H1 (cell line): ENCODE measurements around the gene THBS1. TPM values are rescaled to one million over a fixed set of nuclear protein-coding genes. Genes with fewer than 3 reads are reported as not detected.

Experiments
- CTCF ChIA-PET: fragments of 300-600 bp; sonication (Branson Sonifier 250); formaldehyde crosslinking; loops from one replicate; lab custom pipeline; 2021; ENCODE audit not compliant: partially characterized antibody; lab: Charles Lee
- POLR2A ChIA-PET: fragments of 300-600 bp; sonication (Branson Sonifier 250); formaldehyde crosslinking; loops from one replicate; lab custom pipeline; 2021; ENCODE audit warnings: inconsistent platforms; ENCODE audit not compliant: partially characterized antibody; lab: Charles Lee
- DNase-seq, 2 experiments: peaks; one replicate each; pipeline versions ENCODE4 v3.0.0 to v3.0.0-alpha.2; 2010 to 2022; ENCODE audit warnings: low spot score in 2 of 2, low read depth in 1 of 2, mixed read lengths in 1 of 2
- FAIRE-seq: peaks from 2 replicates; lab custom pipeline; 2011; peaks lifted over from hg19 to GRCh38; lab: Jason Lieb, UNC
- H2AFZ ChIP-seq: 2 replicates; pipeline ENCODE4 v1.8.1; 2012; ENCODE audit warnings: low read length, inconsistent platforms
- H2AK5ac ChIP-seq: 2 replicates; pipeline ENCODE4 v1.6.1; 2013; ENCODE audit warnings: low read depth, low read length
- H2BK120ac ChIP-seq: replicated peaks from 2 replicates; pipeline ENCODE3; 2013; ENCODE audit warnings: low read depth, low read length, inconsistent platforms
- H2BK12ac ChIP-seq: 2 replicates; pipeline ENCODE4 v1.6.1; 2013; ENCODE audit warnings: low read depth, low read length
- H2BK15ac ChIP-seq: 2 replicates; pipeline ENCODE4 v1.6.1; 2013; ENCODE audit warnings: low read length
- H2BK20ac ChIP-seq: 2 replicates; pipeline ENCODE4 v1.6.1; 2013; ENCODE audit warnings: low read length
- H2BK5ac ChIP-seq: 2 replicates; pipeline ENCODE4 v1.6.1; 2013; ENCODE audit warnings: low read depth, low read length
- H3K14ac ChIP-seq: 2 replicates; pipeline ENCODE4 v1.6.1; 2013; ENCODE audit warnings: inconsistent platforms; ENCODE audit not compliant: insufficient read length
- H3K18ac ChIP-seq: 2 replicates; pipeline ENCODE4 v1.6.1; 2013; ENCODE audit warnings: low read length; ENCODE audit errors: extremely low read depth
- H3K23ac ChIP-seq: 2 replicates; pipeline ENCODE4 v1.6.1; 2013; ENCODE audit warnings: inconsistent platforms; ENCODE audit not compliant: insufficient read length
- H3K23me2 ChIP-seq: 2 replicates; pipeline ENCODE4 v1.6.1; 2013; ENCODE audit warnings: low read depth, low read length
- H3K27ac ChIP-seq: 2 replicates; pipeline ENCODE4 v1.6.1; 2011; ENCODE audit warnings: low read depth, low read length, inconsistent platforms
- H3K27me3 ChIP-seq, 4 experiments: replicated peaks in 1 of 4; 1 replicate in 1 of 4; 2 replicates in 3 of 4; pipeline versions ENCODE4 v1.6.1 to v1.8.1; 2011 to 2013; ENCODE audit warnings: low read length in 3 of 4, mild to moderate bottlenecking in 3 of 4, inconsistent platforms in 2 of 4, mixed read lengths in 2 of 4, moderate library complexity in 1 of 4; ENCODE audit not compliant: control insufficient read depth in 3 of 4, insufficient read depth in 3 of 4; ENCODE audit errors: extremely low read depth in 1 of 4
- H3K36me3 ChIP-seq, 4 experiments: 2 replicates each; pipeline versions ENCODE4 v1.6.1 to v1.8.1; 2011 to 2013; ENCODE audit warnings: mild to moderate bottlenecking in 4 of 4, low read length in 3 of 4, moderate library complexity in 2 of 4, control low read depth in 1 of 4, inconsistent platforms in 1 of 4; ENCODE audit not compliant: insufficient read depth in 4 of 4, control insufficient read depth in 2 of 4
- H3K4ac ChIP-seq: replicated peaks from 2 replicates; pipeline ENCODE3; 2013; ENCODE audit warnings: low read length, low read depth, mixed read lengths, inconsistent platforms; ENCODE audit not compliant: insufficient read length
- H3K4me1 ChIP-seq, 4 experiments: replicated peaks in 1 of 4; 1 replicate in 1 of 4; 2 replicates in 3 of 4; pipeline versions ENCODE4 v1.6.1 to v1.8.1; 2011 to 2013; ENCODE audit warnings: low read length in 3 of 4, inconsistent platforms in 2 of 4, mixed read lengths in 1 of 4; ENCODE audit not compliant: insufficient read depth in 4 of 4, control insufficient read depth in 3 of 4
- H3K4me2 ChIP-seq, 2 experiments: 2 replicates each; pipeline versions ENCODE4 v1.6.1 to v1.8.1; 2011 to 2013; ENCODE audit warnings: low read depth in 2 of 2, low read length in 2 of 2, control low read depth in 1 of 2, inconsistent platforms in 1 of 2, mild to moderate bottlenecking in 1 of 2; ENCODE audit not compliant: insufficient read depth in 1 of 2
- H3K4me3 ChIP-seq, 4 experiments: fragments of 200-600, 300-600 bp in 1 of 4; sonication (generic), shearing (Covaris generic), sonication (Bioruptor Twin) in 1 of 4; 2 replicates each; pipeline versions ENCODE4 v1.5.1 to v1.8.1; 2011 to 2016; ENCODE audit warnings: low read length in 4 of 4, low read depth in 3 of 4, control low read depth in 2 of 4, inconsistent platforms in 2 of 4, mild to moderate bottlenecking in 2 of 4, mixed read lengths in 1 of 4, moderate library complexity in 1 of 4; ENCODE audit not compliant: insufficient read depth in 2 of 4; ENCODE audit errors: extremely low read depth in 1 of 4
- H3K56ac ChIP-seq: replicated peaks from 2 replicates; pipeline ENCODE3; 2013; ENCODE audit warnings: low read depth, mild to moderate bottlenecking, mixed read lengths, low read length, inconsistent platforms; ENCODE audit not compliant: insufficient read length
- H3K79me1 ChIP-seq: 2 replicates; pipeline ENCODE4 v1.6.1; 2013; ENCODE audit warnings: low read depth, low read length, control low read depth
- H3K79me2 ChIP-seq, 2 experiments: 2 replicates each; pipeline versions ENCODE4 v1.6.1 to v1.8.1; 2012 to 2013; ENCODE audit warnings: low read length in 2 of 2, mild to moderate bottlenecking in 2 of 2, inconsistent platforms in 1 of 2; ENCODE audit not compliant: insufficient read depth in 2 of 2, control insufficient read depth in 1 of 2
- H3K9ac ChIP-seq, 4 experiments: replicated peaks in 1 of 4; 1 replicate in 1 of 4; 2 replicates in 3 of 4; pipeline versions ENCODE4 v1.6.1 to v1.8.1; 2011 to 2013; ENCODE audit warnings: low read depth in 3 of 4, low read length in 3 of 4, control low read depth in 2 of 4, mild to moderate bottlenecking in 2 of 4, moderate library complexity in 2 of 4, inconsistent platforms in 1 of 4; ENCODE audit errors: extremely low read depth in 1 of 4
- H3K9me3 ChIP-seq, 2 experiments: 2 replicates each; pipeline versions ENCODE4 v1.6.1 to v1.8.1; 2012 to 2013; ENCODE audit warnings: mild to moderate bottlenecking in 2 of 2, moderate library complexity in 2 of 2, control low read depth in 1 of 2, inconsistent platforms in 1 of 2, low read depth in 1 of 2, low read length in 1 of 2, mixed read lengths in 1 of 2; ENCODE audit not compliant: insufficient read depth in 2 of 2
- H4K20me1 ChIP-seq, 2 experiments: replicated peaks in 1 of 2; 2 replicates each; pipeline versions ENCODE3 to v1.8.1; 2011 to 2013; ENCODE audit warnings: inconsistent platforms in 2 of 2, low read length in 2 of 2, mild to moderate bottlenecking in 1 of 2; ENCODE audit not compliant: insufficient read depth in 2 of 2, control insufficient read depth in 1 of 2
- H4K5ac ChIP-seq: 2 replicates; pipeline ENCODE4 v1.6.1; 2013; ENCODE audit warnings: low read length, low read depth, mixed read lengths, inconsistent platforms; ENCODE audit not compliant: insufficient read length
- H4K8ac ChIP-seq: 2 replicates; pipeline ENCODE4 v1.8.0; 2013; ENCODE audit warnings: mild to moderate bottlenecking, moderate library complexity, low read length, inconsistent platforms; ENCODE audit not compliant: insufficient read depth; ENCODE audit errors: extremely low read depth
- H4K91ac ChIP-seq: replicated peaks from 2 replicates; pipeline ENCODE3; 2013; ENCODE audit warnings: low read length, mixed read lengths, inconsistent platforms; ENCODE audit not compliant: insufficient read length
- USF2 ChIP-seq: IDR thresholded peaks from 2 replicates; pipeline ENCODE4 v1.6.1; 2011; ENCODE audit warnings: low read length, improper control_type of control experiment
- WGBS, 2 experiments: shearing (Covaris generic) in 1 of 2; methylation state at CpG; one replicate each; pipeline versions ENCODE4 v1.1.6 to v1.1.7; 2013 to 2015; ENCODE audit warnings: low lambda C conversion rate in 2 of 2, mixed read lengths in 2 of 2, inconsistent platforms in 1 of 2, low coverage in 1 of 2, missing lambda C conversion rate in 1 of 2; ENCODE audit not compliant: insufficient replicate concordance in 2 of 2, insufficient coverage in 1 of 2, insufficient read length in 1 of 2; ENCODE audit errors: extremely low coverage in 1 of 2, missing lambda C conversion rate in 1 of 2; 5-methylcytosine and 5-hydroxymethylcytosine counted together
- polyA plus RNA-seq, 7 experiments: library from polyadenylated mRNA; depleted of rRNA in 3 of 7; stranded (reverse) in 5 of 7; unstranded in 2 of 7; fragments of >200 nt in 5 of 7; fragments of 200-250 nt in 2 of 7; gene quantifications; 1 replicate in 5 of 7; 2 replicates in 1 of 7; 4 replicates in 1 of 7; pipeline versions ENCODE4 v1.2.1 to v1.2.3, GENCODE V29; 2011 to 2013; ENCODE audit warnings: missing spikeins in 2 of 7, mixed read lengths in 2 of 7
- total RNA-seq: library from RNA; stranded (reverse); fragmentation: NEBNext Ultra II Directional; extraction: Animal tissue kit (Norgen Biotek cat#: 25700); gene quantifications from 2 replicates; pipeline ENCODE4 v1.2.1, GENCODE V29; 2021

The THBS1 gene
- total and polyA plus RNA-seq, 2 of the 8 experiments (the other 6 are each of a cell fraction or from before 2014, with no cell fraction given) = 10.3 to 63.3 TPM

GRCh38 chr15:39564972-39565665 is 15.8 kb upstream of the THBS1 start:
- Histone ChIP-seq H3K23me2 (no peaks in the 10 kb centered on the region), H3K18ac (no peak overlapping the region), H3K14ac (no peak overlapping the region), H4K91ac (no peak overlapping the region), H2BK15ac (no peak overlapping the region), H3K4me2 (no peak overlapping the region), H2BK20ac (no peak overlapping the region), H3K4ac (no peak overlapping the region), H3K79me1 (no peaks in the 10 kb centered on the region), H2BK5ac (no peak overlapping the region), H4K8ac (no peak overlapping the region), H3K56ac (no peak overlapping the region), H4K5ac (no peak overlapping the region), H2BK12ac (no peak overlapping the region), H2BK120ac (no peak overlapping the region), H3K27ac (no peak overlapping the region), H4K20me1 (no peaks in the 10 kb centered on the region), H3K4me3 (no peak overlapping the region), H3K36me3 (no peaks in the 10 kb centered on the region), H3K79me2 (no peaks in the 10 kb centered on the region), H2AFZ (peak overlapping the region; percentile 31; the same call in 1 of the 2 replicates), H3K9ac (no peak overlapping the region), H3K4me1 (no peaks in the 10 kb centered on the region), H3K9me3 (no peaks in the 10 kb centered on the region), H3K23ac (no peak overlapping the region), H3K27me3 (no peaks in the 10 kb centered on the region), H2AK5ac (no peak overlapping the region)
- WGBS, 2 experiments = 88% methylated on average over 4 of the region's 4 CpGs; no CpG with 5 or more reads in 1 of the 2 experiments
- no peak for DNase-seq
- ChIA-PET CTCF (interaction anchor here (1.6 kb wide), 1 partner anchor 21 kb away, joined by 4 read pairs; no protein-coding TSS in a partner anchor), POLR2A (no interaction called here)
- no peak for FAIRE-seq
- no peak for TF ChIP-seq USF2
